KMS-11 (cell line): ENCODE data around the gene OSBPL5.

ENCODE experiments used
- H2AFZ ChIP-seq: fragments of 200-600 bp; sonication (generic); 2 replicates; pipeline ENCODE4 v1.6.1; 2016; ENCODE audit warnings: antibody characterized with exemption, mixed run types, low read depth
- H3K27ac ChIP-seq: fragments of 200-600 bp; sonication (generic); 2 replicates; pipeline ENCODE4 v1.6.1; 2016; ENCODE audit warnings: mild to moderate bottlenecking, mixed run types
- H3K27me3 ChIP-seq: fragments of 200-600 bp; sonication (generic); 2 replicates; pipeline ENCODE4 v1.6.1; 2017; ENCODE audit warnings: mild to moderate bottlenecking, low read depth, mixed run types, moderate library complexity; ENCODE audit not compliant: insufficient read depth
- H3K36me3 ChIP-seq: fragments of 200-600 bp; sonication (generic); 2 replicates; pipeline ENCODE4 v1.6.1; 2017; ENCODE audit warnings: mild to moderate bottlenecking, mixed run types; ENCODE audit not compliant: insufficient read depth
- H3K4me1 ChIP-seq: fragments of 200-600 bp; sonication (generic); 2 replicates; pipeline ENCODE4 v1.6.1; 2016; ENCODE audit warnings: mild to moderate bottlenecking, low read depth, mixed run types; ENCODE audit not compliant: poor library complexity, severe bottlenecking
- H3K4me2 ChIP-seq: fragments of 200-600 bp; sonication (generic); 2 replicates; pipeline ENCODE4 v1.7.0; 2016; ENCODE audit warnings: mild to moderate bottlenecking, mixed run types
- H3K4me3 ChIP-seq: fragments of 200-600 bp; sonication (generic); IDR thresholded peaks from 2 replicates; pipeline ENCODE4 v1.6.1; 2017; ENCODE audit warnings: low read depth, low read length, mixed read lengths; ENCODE audit not compliant: insufficient read depth
- H3K79me2 ChIP-seq: fragments of 200-600 bp; sonication (generic); 2 replicates; pipeline ENCODE4 v1.6.1; 2016; ENCODE audit warnings: low read depth, mixed run types; ENCODE audit not compliant: insufficient read depth
- H3K9ac ChIP-seq: fragments of 200-600 bp; sonication (generic); 2 replicates; pipeline ENCODE4 v1.6.1; 2016; ENCODE audit warnings: mild to moderate bottlenecking, mixed run types
- H4K20me1 ChIP-seq: fragments of 200-600 bp; sonication (generic); 2 replicates; pipeline ENCODE4 v1.6.1; 2016; ENCODE audit warnings: mild to moderate bottlenecking, mixed run types; ENCODE audit not compliant: insufficient read depth
- CTCF ChIP-seq: fragments of 200-600 bp; sonication (generic); conservative IDR thresholded peaks from 2 replicates; pipeline ENCODE4 v1.6.1; 2017; ENCODE audit warnings: low read depth, mild to moderate bottlenecking, antibody characterized with exemption, low read length, moderate library complexity, mixed read lengths

The OSBPL5 gene

GRCh38 chr11:3123305-3123704 is 41.8 kb downstream of the OSBPL5 start:
- Histone ChIP-seq H2AFZ (no peak overlapping the region), H3K9ac (no peak overlapping the region), H3K4me1 (no peaks in the 10 kb centered on the region), H3K27me3 (no peaks in the 10 kb centered on the region), H3K36me3 (no peaks in the 10 kb centered on the region), H3K4me3 (no peak overlapping the region), H3K4me2 (no peak overlapping the region), H3K79me2 (no peaks in the 10 kb centered on the region), H3K27ac (no peak overlapping the region), H4K20me1 (no peaks in the 10 kb centered on the region)
- no peak for TF ChIP-seq CTCF

- Histone ChIP-seq H3K4me3 (no peak overlapping the region), H3K27ac (no peak overlapping the region)
These were observed 42.3 kb downstream of the OSBPL5 start for GRCh38 chr11:3122775-3123201.

GRCh38 chr11:3121931-3122774 is 43.0 kb downstream of the OSBPL5 start:
- Histone ChIP-seq H3K9ac (no peak overlapping the region), H2AFZ (no peak overlapping the region), H3K79me2 (no peaks in the 10 kb centered on the region), H4K20me1 (no peaks in the 10 kb centered on the region), H3K4me1 (no peaks in the 10 kb centered on the region), H3K36me3 (no peaks in the 10 kb centered on the region), H3K27ac (no peak overlapping the region), H3K27me3 (no peaks in the 10 kb centered on the region), H3K4me2 (no peak overlapping the region), H3K4me3 (no peak overlapping the region)
- TF ChIP-seq CTCF, result no peak

More at GRCh38 chr11:3122775-3123201, 42.3 kb downstream of the OSBPL5 start:
- Histone ChIP-seq H3K27me3 (no peaks in the 10 kb centered on the region), H3K36me3 (no peaks in the 10 kb centered on the region), H3K4me1 (no peaks in the 10 kb centered on the region), H3K79me2 (no peaks in the 10 kb centered on the region), H4K20me1 (no peaks in the 10 kb centered on the region), H3K4me2 (no peak overlapping the region), H3K9ac (no peak overlapping the region), H2AFZ (no peak overlapping the region)
- TF ChIP-seq CTCF, result no peak

GRCh38 chr11:3121416-3121815 is 43.7 kb downstream of the OSBPL5 start:
- Histone ChIP-seq H3K4me1 (no peaks in the 10 kb centered on the region), H3K27me3 (no peaks in the 10 kb centered on the region), H3K36me3 (no peaks in the 10 kb centered on the region), H3K27ac (no peak overlapping the region), H2AFZ (no peak overlapping the region), H3K4me2 (no peak overlapping the region), H3K9ac (no peak overlapping the region), H4K20me1 (no peaks in the 10 kb centered on the region), H3K4me3 (no peak overlapping the region), H3K79me2 (no peaks in the 10 kb centered on the region)
- no peak for TF ChIP-seq CTCF
